SU-DHL-6 (cell line): ENCODE measurements around the gene ARSB.

Experiments
- EZH2phosphoT487 ChIP-seq: fragments of 200-600 bp; sonication (generic), shearing (Covaris generic); conservative IDR thresholded peaks from 2 replicates; pipeline ENCODE4 v1.6.1; 2018; ENCODE audit warnings: mild to moderate bottlenecking, antibody characterized with exemption, low read length, moderate library complexity, mixed read lengths
- TF ChIP-seq, protein P1 (sequence below): fragments of 200-600 bp; sonication (generic); IDR thresholded peaks from one replicate; pipeline ENCODE4 v1.5.1; 2017; ENCODE audit warnings: antibody characterized with exemption, mild to moderate bottlenecking, low read length, moderate library complexity; ENCODE audit not compliant: insufficient read depth, poor library complexity, severe bottlenecking

DNA sequence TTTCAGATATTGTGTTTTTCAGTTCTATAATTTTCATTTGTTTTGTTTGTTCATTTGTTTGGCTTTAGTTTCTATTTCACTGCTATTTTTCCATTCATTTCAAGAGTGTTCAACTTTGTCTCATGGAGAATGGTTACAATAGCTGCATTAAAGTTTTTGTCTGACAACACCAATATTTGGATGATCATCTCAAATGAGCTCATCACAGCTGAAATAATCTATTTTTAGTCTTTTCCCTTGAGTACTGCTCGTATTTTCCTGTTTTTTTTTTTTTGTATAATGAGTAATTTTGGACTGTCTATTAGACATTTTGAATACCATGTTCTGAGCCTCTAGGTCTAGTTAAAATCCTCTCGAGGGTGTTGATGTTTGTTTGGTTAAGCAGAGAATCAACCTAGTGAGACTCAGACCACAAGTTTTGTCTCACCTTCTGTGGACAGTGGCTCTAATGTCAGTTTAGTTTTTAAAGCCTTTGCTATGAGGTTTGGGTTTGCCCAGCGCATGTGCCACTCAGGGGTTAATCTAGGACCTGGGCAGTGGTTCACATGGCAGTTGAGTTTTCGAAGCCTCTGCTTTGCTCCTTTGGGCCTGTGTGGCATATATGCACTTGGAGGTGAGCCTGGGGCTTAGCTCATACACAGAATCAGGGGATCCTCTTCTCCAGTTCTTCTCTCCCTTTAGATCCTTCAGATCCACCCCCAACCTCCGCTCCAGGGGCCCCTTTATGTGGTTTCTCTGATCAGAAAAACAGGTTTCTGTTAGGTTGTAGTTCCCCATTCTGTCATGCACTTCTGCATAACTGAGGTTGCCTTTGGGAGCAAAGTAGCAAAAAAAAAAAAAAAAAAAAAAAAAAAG is 79.8 kb downstream of the ARSB start:
- TF ChIP-seq, protein P1, sequence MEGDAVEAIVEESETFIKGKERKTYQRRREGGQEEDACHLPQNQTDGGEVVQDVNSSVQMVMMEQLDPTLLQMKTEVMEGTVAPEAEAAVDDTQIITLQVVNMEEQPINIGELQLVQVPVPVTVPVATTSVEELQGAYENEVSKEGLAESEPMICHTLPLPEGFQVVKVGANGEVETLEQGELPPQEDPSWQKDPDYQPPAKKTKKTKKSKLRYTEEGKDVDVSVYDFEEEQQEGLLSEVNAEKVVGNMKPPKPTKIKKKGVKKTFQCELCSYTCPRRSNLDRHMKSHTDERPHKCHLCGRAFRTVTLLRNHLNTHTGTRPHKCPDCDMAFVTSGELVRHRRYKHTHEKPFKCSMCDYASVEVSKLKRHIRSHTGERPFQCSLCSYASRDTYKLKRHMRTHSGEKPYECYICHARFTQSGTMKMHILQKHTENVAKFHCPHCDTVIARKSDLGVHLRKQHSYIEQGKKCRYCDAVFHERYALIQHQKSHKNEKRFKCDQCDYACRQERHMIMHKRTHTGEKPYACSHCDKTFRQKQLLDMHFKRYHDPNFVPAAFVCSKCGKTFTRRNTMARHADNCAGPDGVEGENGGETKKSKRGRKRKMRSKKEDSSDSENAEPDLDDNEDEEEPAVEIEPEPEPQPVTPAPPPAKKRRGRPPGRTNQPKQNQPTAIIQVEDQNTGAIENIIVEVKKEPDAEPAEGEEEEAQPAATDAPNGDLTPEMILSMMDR: no peak
- TF ChIP-seq EZH2phosphoT487: no peak
